T-helper 17 cell (primary cell): ENCODE data around the gene GPC5. TPM values are rescaled to one million over a fixed set of nuclear protein-coding genes. Genes with fewer than 3 reads are reported as not detected.

Source experiments
- ATAC-seq: fragments of 150-1000 bp; cut with Tn5 transposase; 2 replicates; pipeline ENCODE4 v1.10.0; 2021; ENCODE audit warnings: mild to moderate bottlenecking, moderate library complexity
- DNase-seq, 3 donors: peaks; one replicate each; pipeline versions ENCODE4 v3.0.0 to v3.0.0-alpha.2; 2020 to 2021
- H3K9me3 ChIP-seq: one replicate; pipeline ENCODE4 v1.7.0; 2013; ENCODE audit warnings: low read length, mild to moderate bottlenecking; ENCODE audit not compliant: control insufficient read depth, poor library complexity, severe bottlenecking
- H3K27ac Mint-ChIP-seq: one replicate; pipeline ENCODE4 v1.8.0; 2022; ENCODE audit warnings: mild to moderate bottlenecking, moderate library complexity, mixed read lengths
- H3K27me3 Mint-ChIP-seq: one replicate; pipeline ENCODE4 v1.8.0; 2022; ENCODE audit warnings: mixed read lengths
- H3K36me3 Mint-ChIP-seq: one replicate; pipeline ENCODE4 v1.8.0; 2022; ENCODE audit warnings: low read depth, mixed read lengths
- H3K4me1 Mint-ChIP-seq: one replicate; pipeline ENCODE4 v1.8.0; 2022; ENCODE audit warnings: mild to moderate bottlenecking, mixed read lengths
- H3K4me3 Mint-ChIP-seq: one replicate; pipeline ENCODE4 v1.8.0; 2022; ENCODE audit warnings: mild to moderate bottlenecking, moderate library complexity, mixed read lengths
- total RNA-seq, 4 donors: library from RNA in 2 of 4; stranded (reverse) in 2 of 4; gene quantifications; one replicate each; pipeline ENCODE4 v1.2.3 and lab custom pipeline; 2022 to 2026

The GPC5 gene
- total RNA-seq, 2 donors from 2014 or later = 1.1 TPM; not detected in 1

GRCh38 chr13:92900446-92900845 is 1502.0 kb downstream of the GPC5 start:
- H3K4me3 Mint-ChIP-seq = no peak overlapping the region
- DNase-seq (no peak), ATAC-seq (no peak)
- H3K27me3 Mint-ChIP-seq = no peaks in the 10 kb centered on the region
- H3K36me3 Mint-ChIP-seq = no peaks in the 10 kb centered on the region
- H3K9me3 ChIP-seq = no peaks in the 10 kb centered on the region
- H3K4me1 Mint-ChIP-seq = no peaks in the 10 kb centered on the region
- H3K27ac Mint-ChIP-seq = no peak overlapping the region

- H3K9me3 ChIP-seq = no peaks in the 10 kb centered on the region
- Mint-ChIP-seq H3K27ac (no peak overlapping the region), H3K4me1 (no peaks in the 10 kb centered on the region), H3K36me3 (no peaks in the 10 kb centered on the region), H3K27me3 (no peaks in the 10 kb centered on the region), H3K4me3 (no peak overlapping the region)
- no peak for ATAC-seq
- DNase-seq = no peak
Measured at GRCh38 chr13:92901739-92902138, 1503.3 kb downstream of the GPC5 start.

- DNase-seq = no peak
- no peaks in the 10 kb centered on the region for H3K9me3 ChIP-seq
- H3K36me3 Mint-ChIP-seq = no peaks in the 10 kb centered on the region
- H3K27ac Mint-ChIP-seq = no peak overlapping the region
- H3K27me3 Mint-ChIP-seq = no peaks in the 10 kb centered on the region
- ATAC-seq = no peak
- H3K4me3 Mint-ChIP-seq = no peak overlapping the region
- H3K4me1 Mint-ChIP-seq = no peaks in the 10 kb centered on the region
Measured at GRCh38 chr13:92912629-92913028, 1514.2 kb downstream of the GPC5 start.

GRCh38 chr13:92913840-92914239 is 1515.4 kb downstream of the GPC5 start:
- Mint-ChIP-seq H3K4me3 (no peak overlapping the region), H3K27ac (no peak overlapping the region), H3K36me3 (no peaks in the 10 kb centered on the region), H3K27me3 (no peaks in the 10 kb centered on the region), H3K4me1 (no peaks in the 10 kb centered on the region)
- ATAC-seq (no peak), DNase-seq (no peak)
- no peaks in the 10 kb centered on the region for H3K9me3 ChIP-seq

Other genes starting within 250 kb of the GPC5 start
- 1 to 10 TPM; 6.9 to 9.1 TPM for gene MIR17HG, start 50.9 kb upstream of the GPC5 start, total RNA-seq